Head of caudate nucleus (tissue), 42 donors: ENCODE data around the gene SCML1.
"Not testable (repeated sequence)": the region's sequence is repeated elsewhere in the genome, so short reads cannot be mapped to it uniquely, and the experiment has no call there.

ENCODE experiments used
- DNase-seq, 42 donors: peaks; one replicate each; pipeline versions ENCODE4 v3.0.0 to v3.0.0-alpha.2; 2020 to 2021; ENCODE audit warnings: mixed read lengths in 7 of 42
- intact Hi-C: fragments of 100-400 bp; cut with DNase I; formaldehyde crosslinking; loops from one replicate; pipeline ENCODE4 v1.15.0; 2022

The SCML1 gene

DNA sequence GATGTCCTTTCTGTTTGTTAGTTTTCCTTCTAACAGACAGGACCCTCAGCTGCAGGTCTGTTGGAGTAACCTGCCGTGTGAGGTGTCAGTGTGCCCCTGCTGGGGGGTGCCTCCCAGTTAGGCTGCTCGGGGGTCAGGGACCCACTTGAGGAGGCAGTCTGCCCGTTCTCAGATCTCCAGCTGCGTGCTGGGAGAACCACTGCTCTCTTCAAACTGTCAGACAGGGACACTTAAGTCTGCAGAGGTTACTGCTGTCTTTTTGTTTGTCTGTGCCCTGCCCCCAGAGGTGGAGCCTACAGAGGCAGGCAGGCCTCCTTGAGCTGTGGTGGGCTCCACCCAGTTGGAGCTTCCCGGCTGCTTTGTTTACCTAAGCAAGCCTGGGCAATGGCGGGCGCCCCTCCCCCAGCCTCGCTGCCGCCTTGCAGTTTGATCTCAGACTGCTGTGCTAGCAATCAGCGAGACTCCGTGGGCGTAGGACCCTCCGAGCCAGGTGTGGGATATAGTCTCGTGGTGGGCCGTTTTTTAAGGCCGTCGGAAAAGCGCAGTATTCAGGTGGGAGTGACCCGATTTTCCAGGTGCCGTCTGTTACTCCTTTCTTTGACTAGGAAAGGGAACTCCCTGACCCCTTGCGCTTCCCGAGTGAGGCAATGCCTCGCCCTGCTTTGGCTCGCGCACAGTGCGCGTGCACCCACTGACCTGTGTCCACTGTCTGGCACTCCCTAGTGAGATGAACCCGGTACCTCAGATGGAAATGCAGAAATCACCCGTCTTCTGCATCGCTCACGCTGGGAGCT lies 49.5 kb downstream of the SCML1 start:
- intact Hi-C loops, DNase-seq: not testable (repeated sequence)

DNA sequence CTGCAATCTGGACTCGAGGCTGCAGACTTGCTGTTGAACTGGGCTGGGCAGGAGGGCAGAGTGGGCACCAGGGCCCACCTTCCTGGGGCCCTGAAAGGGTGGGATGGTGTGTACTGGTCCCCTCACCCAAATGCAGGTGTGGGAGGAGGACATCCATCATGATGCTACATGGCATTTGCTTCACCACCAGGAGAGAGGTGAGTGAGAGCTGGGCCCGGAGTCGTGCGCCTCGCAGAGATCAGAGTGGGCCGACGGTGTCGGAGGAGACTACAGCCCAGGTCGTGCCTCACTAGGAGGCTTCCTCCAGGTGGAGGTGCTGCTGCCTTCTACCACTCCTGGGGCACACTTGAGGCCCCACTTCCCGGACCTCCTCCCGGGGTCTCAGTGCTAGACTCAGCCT lies 50.3 kb downstream of the SCML1 start:
- intact Hi-C loops, result no loop called here
- DNase-seq, result no peak

DNA sequence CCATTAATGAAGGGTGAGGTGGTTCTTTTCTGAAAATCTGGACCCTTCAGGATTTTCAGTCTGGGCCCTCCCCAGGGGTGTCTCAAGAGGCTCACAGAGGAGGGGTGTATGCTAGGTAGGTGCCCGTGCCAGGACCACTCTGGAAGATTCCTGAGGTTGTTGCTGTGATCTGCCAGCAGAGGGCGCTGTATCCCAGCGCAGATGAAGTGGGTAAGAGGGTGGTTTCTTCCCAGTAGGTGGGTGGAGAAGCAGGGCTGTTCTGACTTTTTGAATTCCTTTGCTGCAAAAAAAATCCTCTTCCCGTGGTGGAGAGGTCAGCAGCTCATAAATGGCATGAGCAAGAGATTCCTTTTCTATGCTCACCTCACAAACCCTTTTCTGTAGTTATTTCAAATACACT lies 51.1 kb downstream of the SCML1 start:
- intact Hi-C loops, result no loop called here
- peak in 36 of 42 donors; percentile 6 to 74 (median 43) for DNase-seq

DNA sequence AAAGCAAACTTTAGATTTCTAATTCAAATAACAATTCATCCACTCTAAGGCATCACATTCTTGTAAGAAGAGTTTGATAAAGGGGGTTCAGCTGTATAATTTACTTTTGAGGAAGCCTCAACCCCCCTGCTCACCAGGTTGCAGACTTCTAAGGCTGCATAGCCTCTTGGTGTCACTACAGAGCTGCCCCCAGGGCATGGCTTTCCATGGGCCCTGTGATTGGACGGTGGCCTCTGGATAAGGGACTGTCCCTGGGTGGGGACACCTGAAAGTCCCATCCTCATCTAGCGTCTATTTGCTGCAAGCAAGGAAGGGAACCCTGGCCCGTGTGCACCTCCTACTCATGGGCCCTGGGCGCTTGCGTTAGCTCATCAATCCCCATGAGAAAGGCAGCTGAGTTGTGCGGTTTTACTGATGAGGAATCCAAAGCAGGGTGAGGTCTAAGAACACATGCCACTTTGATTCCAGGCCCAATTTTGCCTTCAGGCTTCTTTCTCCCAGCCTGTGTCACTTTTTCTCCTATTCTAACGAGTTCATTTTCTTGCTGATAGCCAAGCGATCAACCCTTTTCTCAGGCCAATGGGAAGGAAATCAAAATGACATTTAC lies 51.8 kb downstream of the SCML1 start:
- intact Hi-C loops, result no loop called here

DNA sequence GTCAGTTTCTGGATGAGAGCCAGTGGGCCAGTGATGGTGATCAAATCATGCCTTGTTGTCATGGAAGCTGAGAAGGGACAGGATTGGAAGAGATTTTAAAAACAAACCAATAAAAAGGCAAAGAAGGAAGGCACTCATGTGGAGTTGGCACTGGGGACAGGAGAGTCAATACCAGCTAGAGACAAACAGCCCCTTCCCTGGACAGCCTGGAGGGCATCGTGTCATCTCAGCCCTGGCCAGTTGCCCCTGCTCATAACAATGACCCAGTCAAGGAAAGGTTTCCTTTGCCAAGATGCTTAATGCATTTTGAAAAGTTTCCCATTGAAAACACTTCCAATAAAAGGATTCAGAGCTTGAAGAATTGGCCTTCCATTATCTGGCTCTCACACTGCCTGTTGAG lies 55.5 kb downstream of the SCML1 start:
- peak in 8 of 42 donors; percentile 3 to 44 (median 19) for DNase-seq
- intact Hi-C loops, result no loop called here

More for the DNA sequence above, 51.8 kb downstream of the SCML1 start:
- no peak for DNase-seq

DNA sequence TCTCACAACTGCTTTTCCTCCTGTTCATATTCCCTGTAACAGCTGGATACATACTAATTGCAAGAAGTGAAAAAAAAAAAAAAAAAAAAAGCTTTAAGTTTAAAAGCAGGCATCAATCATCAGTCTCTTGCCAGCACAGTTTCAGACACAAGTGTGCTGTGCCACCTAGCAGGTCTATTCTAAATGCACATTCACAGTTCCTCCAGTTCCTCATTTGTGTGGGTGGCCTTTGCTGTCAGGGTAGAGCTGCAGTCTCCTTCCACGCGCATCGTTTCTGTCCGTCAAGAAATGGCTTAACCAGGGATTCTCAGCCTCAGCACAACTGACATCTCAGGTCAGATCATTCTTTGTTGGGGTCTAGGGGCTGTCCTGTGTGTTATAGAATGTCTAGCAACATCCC lies 61.6 kb downstream of the SCML1 start:
- DNase-seq, result peak in 12 of 42 donors; percentile 2 to 60 (median 16)
- intact Hi-C loops, result no loop called here

DNA sequence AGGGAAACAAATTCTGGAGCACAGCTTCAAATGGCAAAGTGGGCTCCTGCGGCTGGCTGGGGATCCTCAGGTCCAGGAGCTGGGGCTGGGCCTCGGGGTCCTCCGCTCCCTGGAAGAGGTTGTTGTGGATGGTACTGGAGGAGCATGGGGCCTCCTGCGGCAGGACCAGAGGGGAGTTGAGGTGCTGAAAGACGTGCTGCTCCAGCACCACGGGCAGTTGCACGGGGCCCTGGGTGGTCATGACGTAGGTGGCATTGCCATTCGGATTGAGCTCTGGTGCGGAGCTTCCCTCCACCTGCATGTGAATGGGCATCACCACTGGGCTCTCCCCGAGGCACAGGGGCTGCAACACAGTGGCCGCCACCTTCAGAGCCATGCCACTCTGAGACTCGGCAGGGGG lies 64.1 kb downstream of the SCML1 start:
- no peak for DNase-seq
- intact Hi-C loops, result no loop called here

DNA sequence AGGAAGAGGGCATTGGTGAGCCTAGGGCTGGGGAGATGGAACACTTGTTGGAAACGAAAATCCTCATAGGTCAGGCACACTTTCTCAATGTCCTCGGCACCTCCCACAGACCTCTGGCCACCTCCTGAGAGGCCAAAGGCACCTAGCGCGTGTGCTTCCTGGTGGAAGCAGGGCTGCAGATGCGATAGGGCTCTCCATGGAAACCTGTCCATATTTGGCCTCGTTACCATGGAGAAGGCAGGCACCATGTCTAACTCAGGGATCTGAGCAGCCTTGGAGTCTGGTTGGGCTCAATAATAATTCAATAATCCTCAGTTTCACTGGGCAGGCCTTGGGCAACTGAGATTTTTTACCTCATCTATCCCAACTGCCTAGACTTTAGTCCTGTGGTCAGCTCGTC lies 65.5 kb downstream of the SCML1 start:
- DNase-seq, result no peak
- intact Hi-C loops, result no loop called here

DNA sequence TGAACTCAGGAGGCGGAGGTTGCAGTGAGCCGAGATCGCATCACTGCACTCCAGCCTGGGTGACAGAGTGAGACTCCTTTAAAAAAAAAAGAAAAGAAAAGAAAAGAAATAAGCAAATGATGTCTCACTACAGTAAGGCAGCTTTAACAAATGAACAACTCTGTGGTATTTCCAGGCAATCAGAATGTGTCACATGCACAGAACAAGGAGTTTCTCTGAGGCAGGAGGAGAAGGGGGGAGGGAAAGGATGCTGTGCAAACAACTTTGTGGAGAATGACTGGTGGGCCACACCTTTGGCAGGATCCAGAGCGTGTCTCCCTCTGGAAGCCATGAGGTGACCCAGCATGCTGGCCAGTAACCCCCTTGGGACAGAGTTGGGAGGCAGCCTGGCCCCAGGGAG lies 66.2 kb downstream of the SCML1 start:
- intact Hi-C loops, result no loop called here
- DNase-seq, result no peak
